ENCODE results near the gene GLA.

GLA gene

DNA sequence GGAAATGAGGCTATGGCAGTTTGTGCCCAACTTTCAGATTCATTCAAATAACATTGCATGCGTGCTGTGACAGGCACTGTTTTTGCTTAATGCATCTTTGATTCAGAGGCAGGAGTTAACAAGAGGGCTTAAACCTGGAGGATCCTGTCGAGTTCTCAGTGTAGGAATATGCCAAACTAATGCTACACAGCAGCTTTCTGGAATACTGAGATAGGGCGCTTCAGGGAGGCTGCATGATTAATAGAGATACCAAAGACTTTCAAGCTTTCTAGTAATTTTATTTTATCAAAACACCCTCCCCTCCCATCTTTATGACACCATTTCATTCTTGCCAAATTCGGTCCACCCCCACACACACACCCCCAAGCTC, 58.5 kb downstream of the GLA start:
- DNase-seq (ENCODE audit: low spot score) = peak; percentile 35

DNA sequence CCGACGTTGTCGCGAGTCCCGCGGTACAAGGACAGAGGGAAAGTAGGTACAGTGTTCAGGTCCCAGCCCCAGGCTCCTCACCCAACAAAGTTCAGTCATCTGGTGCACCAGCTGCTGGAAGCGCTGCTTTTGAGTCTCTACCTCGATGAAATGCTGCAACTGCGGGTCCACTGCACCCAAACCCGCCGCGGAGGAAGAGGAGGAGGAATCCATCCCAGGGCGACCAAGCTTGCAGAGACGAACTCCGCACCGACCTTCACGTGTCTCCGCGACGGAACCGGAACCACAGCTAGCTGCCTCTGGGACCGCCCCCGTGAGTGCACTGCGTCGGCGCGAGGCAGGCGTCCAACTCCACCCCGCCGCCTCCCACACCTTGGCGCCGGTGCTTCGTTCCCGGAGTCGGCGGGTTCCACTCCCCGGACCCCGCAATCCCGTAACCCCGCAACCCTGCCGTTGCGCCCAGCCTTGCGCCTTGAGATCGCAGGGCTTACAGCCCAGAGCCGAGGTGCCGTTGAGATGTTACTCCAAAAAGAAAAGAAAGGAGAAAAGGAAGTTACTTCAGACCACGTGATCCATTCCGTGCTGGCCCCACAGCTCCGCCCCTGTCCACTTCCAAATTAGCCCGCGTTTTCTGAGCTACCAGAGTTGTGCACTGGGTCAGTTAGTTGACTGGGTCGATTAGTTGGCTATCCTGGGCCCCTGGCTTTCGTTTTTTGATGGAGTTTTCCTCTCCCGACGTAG, 59.1 kb downstream of the GLA start, which contains the start of gene TIMM8A:
Gene TIMM8A (minus strand): TSS at position 291 of the 741 bp plus-strand sequence. CDS start 78 bp downstream, at position 213.
- DNase-seq (ENCODE audit: low spot score) = peak; percentile 75

DNA sequence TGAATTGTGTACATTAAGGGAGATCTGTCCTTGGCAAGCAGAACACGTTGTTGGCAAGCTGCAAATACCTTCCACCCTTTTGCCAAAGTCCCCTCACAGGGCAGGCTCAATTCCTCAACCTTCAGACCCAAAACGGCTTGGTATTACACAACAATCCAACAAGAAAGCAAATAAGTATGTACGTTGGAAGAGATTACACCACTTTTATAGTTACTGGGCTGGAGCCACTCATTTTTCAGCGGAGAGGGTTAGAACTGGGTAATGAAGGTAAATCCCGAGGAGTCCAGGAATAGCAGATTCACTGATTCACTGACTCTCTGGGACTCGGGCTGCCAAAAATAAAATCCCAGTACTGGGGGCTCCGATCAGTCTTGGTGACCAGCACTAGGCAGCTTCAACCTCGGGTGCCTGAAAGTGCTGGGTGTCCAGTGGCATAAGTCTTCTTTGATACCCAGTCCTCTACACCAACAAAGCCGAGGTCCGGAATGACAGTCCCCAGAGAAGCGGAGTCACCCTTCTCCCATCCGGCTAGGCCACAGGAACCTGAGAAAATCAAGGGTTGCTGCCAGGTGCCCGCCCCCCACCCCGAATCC, 59.8 kb downstream of the GLA start:
- DNase-seq (ENCODE audit: low spot score) = no peak
